Esophagus squamous epithelium (tissue), 5 donors: Measurements from ENCODE around the gene SIRPA. TPM values are rescaled to one million over a fixed set of nuclear protein-coding genes. Genes with fewer than 3 reads are reported as not detected.

ENCODE experiments used
- DNase-seq: peaks from one replicate; lab custom pipeline; 2025; lab: John Stamatoyannopoulos, UW
- H3K27ac ChIP-seq, 4 donors: fragments of 200-600 bp; sonication (generic); one replicate each; pipeline ENCODE4 v1.5.1; 2016 to 2019; ENCODE audit warnings: mild to moderate bottlenecking in 1 of 4
- H3K27me3 ChIP-seq, 4 donors: fragments of 200-600 bp; sonication (generic); 1 replicate in 3 of 4; 2 replicates in 1 of 4; pipeline versions ENCODE4 v1.5.1 to v1.6.0; 2017 to 2021; ENCODE audit warnings: antibody characterized with exemption in 1 of 4
- H3K36me3 ChIP-seq, 3 donors: fragments of 200-600 bp; sonication (generic); one replicate each; pipeline ENCODE4 v1.5.1; 2016 to 2019
- H3K4me1 ChIP-seq, 3 donors: fragments of 200-600 bp; sonication (generic); one replicate each; pipeline ENCODE4 v1.5.1; 2017 to 2019
- H3K4me3 ChIP-seq, 4 donors: fragments of 200-600 bp; sonication (generic); 1 replicate in 3 of 4; 2 replicates in 1 of 4; pipeline ENCODE4 v1.5.1; 2016 to 2019; ENCODE audit warnings: mild to moderate bottlenecking in 2 of 4, moderate library complexity in 1 of 4
- H3K9me3 ChIP-seq, 3 donors: fragments of 200-600 bp; sonication (generic); one replicate each; pipeline ENCODE4 v1.5.1; 2016 to 2019
- POLR2A ChIP-seq, 4 donors: fragments of 450-650 bp; IDR thresholded peaks; one replicate each; pipeline ENCODE4 v1.6.1; 2017; ENCODE audit warnings: antibody characterized with exemption in 4 of 4, mild to moderate bottlenecking in 4 of 4, moderate library complexity in 3 of 4
- WGBS, 2 donors: methylation state at CpG; one replicate each; pipeline ENCODE4 v1.1.5; 2018; 5-methylcytosine and 5-hydroxymethylcytosine counted together
- intact Hi-C: fragments of 100-400 bp; cut with DNase I; formaldehyde crosslinking; loops from one replicate; pipeline ENCODE4 v1.15.0; 2022
- total RNA-seq, 4 donors: library from RNA; depleted of rRNA; stranded (reverse); fragments of >200 nt; gene quantifications; one replicate each; pipeline ENCODE4 v1.1.0, GENCODE V29; 2016
- TF ChIP-seq, protein P1 (sequence below), 6 experiments: fragments of 450-650 bp in 4 of 6; fragments of 200-600 bp in 2 of 6; sonication (generic) in 2 of 6; IDR thresholded peaks; one replicate each; pipeline ENCODE4 v1.5.1; 2016 to 2019; ENCODE audit warnings: antibody characterized with exemption in 6 of 6, mild to moderate bottlenecking in 4 of 6, moderate library complexity in 4 of 6
- donor health status: DM: yes; HTN: yes; CAD: no.

Gene SIRPA
- total RNA-seq, 4 donors from 2014 or later = 9.3 to 23.4 (median 20.1) TPM

DNA sequence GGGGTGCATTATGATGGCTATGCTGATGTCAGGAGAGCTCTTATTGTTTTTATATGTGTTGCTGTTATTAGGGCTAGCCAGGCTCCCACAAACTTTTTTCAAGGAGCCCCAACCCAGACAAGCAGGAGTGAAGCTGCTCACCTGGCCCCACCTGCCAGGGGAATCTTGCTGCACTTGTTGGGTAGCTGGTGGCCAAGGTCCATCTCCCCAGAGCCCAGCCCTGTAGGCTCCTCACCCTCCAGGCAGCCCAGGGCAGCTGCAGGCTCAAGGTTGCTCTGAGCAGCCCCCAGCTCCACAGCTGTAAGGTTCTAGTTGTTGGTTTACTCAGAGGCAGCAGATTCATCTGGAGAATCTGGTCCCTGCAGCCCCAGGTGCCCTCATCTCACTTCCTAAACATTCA, 46.8 kb upstream of the SIRPA start:
- no peak overlapping the region for H3K27ac ChIP-seq
- no peaks in the 10 kb centered on the region for H3K27me3 ChIP-seq
- intact Hi-C loops = no loop called here
- TF ChIP-seq, protein P1, sequence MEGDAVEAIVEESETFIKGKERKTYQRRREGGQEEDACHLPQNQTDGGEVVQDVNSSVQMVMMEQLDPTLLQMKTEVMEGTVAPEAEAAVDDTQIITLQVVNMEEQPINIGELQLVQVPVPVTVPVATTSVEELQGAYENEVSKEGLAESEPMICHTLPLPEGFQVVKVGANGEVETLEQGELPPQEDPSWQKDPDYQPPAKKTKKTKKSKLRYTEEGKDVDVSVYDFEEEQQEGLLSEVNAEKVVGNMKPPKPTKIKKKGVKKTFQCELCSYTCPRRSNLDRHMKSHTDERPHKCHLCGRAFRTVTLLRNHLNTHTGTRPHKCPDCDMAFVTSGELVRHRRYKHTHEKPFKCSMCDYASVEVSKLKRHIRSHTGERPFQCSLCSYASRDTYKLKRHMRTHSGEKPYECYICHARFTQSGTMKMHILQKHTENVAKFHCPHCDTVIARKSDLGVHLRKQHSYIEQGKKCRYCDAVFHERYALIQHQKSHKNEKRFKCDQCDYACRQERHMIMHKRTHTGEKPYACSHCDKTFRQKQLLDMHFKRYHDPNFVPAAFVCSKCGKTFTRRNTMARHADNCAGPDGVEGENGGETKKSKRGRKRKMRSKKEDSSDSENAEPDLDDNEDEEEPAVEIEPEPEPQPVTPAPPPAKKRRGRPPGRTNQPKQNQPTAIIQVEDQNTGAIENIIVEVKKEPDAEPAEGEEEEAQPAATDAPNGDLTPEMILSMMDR (IDR thresholded peaks at IDR 0.05) = no peak
- TF ChIP-seq POLR2A (IDR thresholded peaks at IDR 0.05) = no peak
- H3K9me3 ChIP-seq = no peaks in the 10 kb centered on the region
- no peak for DNase-seq
- no peaks in the 10 kb centered on the region for H3K36me3 ChIP-seq
- H3K4me1 ChIP-seq = peaks cover 0 to 15% (median 0%) of the 10 kb centered on the region in 3 donors
- H3K4me3 ChIP-seq = no peak overlapping the region

DNA sequence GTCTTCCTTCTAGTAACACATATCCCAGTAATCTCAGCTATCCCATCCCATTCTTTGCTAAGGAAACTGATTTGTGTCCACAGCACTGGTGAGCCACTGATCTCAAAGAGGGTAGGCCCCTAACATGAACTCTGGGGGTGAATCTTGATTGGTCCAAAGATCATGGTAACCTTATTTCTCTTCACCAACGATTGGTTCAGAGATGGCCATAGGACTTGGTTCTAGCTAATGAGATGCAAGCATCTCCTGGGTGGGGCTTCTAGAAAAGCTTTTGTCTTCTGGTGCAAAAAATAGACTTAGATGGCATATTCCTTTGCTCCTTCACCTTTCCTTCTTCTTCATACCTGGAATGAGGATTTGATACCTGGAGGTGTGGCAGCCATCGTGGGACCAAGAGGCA, 43.8 kb upstream of the SIRPA start:
- Histone ChIP-seq H3K27me3 (no peaks in the 10 kb centered on the region), H3K9me3 (no peaks in the 10 kb centered on the region), H3K4me3 (no peak overlapping the region), H3K36me3 (no peaks in the 10 kb centered on the region), H3K4me1 (peaks cover 0 to 5% (median 0%) of the 10 kb centered on the region in 3 donors), H3K27ac (no peak overlapping the region)
- no peak for DNase-seq
- intact Hi-C loops = no loop called here
- 85 to 96% methylated on average over 2 of the region's 2 CpGs for WGBS, 2 donors
- TF ChIP-seq, protein P1 (IDR thresholded peaks at IDR 0.05) = no peak
- TF ChIP-seq POLR2A (IDR thresholded peaks at IDR 0.05) = no peak

DNA sequence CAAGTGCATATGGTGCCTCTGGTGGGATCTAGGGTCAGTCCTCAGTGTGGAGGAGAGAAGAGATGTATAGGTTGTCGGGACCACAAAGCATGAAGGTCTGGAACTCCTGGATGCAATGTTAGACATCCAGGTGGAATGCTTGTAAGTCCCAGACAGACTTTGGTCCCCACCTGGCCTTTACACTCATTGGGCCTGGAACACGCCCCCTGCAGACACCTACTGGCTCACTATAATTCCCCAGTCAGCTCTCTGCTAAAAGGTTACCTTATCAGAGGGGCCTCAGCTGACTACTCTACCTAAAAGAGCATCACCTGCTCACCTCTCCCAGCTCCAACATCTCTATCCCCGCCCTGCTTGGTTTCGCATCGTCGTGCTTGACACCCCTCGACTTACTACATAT, 41.7 kb upstream of the SIRPA start:
- Histone ChIP-seq H3K27me3 (no peaks in the 10 kb centered on the region), H3K36me3 (no peaks in the 10 kb centered on the region), H3K4me3 (no peak overlapping the region), H3K27ac (no peak overlapping the region), H3K4me1 (peaks cover 0 to 9% (median 0%) of the 10 kb centered on the region in 3 donors), H3K9me3 (no peaks in the 10 kb centered on the region)
- intact Hi-C loops = no loop called here
- 92 to 94% methylated on average over 6 to 7 of the region's 7 CpGs for WGBS, 2 donors
- DNase-seq = no peak
- no peak for TF ChIP-seq POLR2A (IDR thresholded peaks at IDR 0.05)
- TF ChIP-seq, protein P1 (IDR thresholded peaks at IDR 0.05) = no peak

- WGBS, 2 donors = 60 to 78% methylated on average over 5 of the region's 5 CpGs
- Histone ChIP-seq H3K36me3 (no peaks in the 10 kb centered on the region), H3K4me1 (peaks cover 0 to 9% (median 0%) of the 10 kb centered on the region in 3 donors), H3K27ac (no peak overlapping the region), H3K9me3 (no peaks in the 10 kb centered on the region), H3K27me3 (no peaks in the 10 kb centered on the region), H3K4me3 (no peak overlapping the region)
- TF ChIP-seq, protein P1 (IDR thresholded peaks at IDR 0.05) = no peak
- TF ChIP-seq POLR2A (IDR thresholded peaks at IDR 0.05) = no peak
- no peak for DNase-seq
- intact Hi-C loops = no loop called here
These were observed 41.0 kb upstream of the SIRPA start for GRCh38 chr20:1854246-1854645.

DNA sequence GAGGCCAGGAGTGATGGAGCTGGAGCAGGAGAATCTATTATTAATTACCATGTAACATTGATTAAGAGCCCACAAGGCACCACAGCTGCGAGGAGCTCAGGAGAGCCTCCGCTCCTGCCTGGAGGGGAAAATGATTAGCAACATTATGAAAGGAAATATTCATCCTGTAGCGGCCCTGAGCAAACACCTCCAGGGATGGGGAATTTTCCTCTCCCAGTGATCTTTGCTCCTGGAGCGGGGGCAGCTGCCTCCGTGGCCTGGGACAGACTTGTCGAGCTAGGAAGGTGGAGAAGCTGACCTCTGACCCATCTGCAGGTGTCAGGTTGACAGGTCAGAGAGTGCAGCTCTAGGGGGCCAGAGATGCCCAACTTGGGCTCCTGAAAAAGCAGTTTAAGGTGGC, 40.1 kb upstream of the SIRPA start:
- H3K27ac ChIP-seq = no peak overlapping the region
- peaks cover 0 to 9% (median 0%) of the 10 kb centered on the region in 3 donors for H3K4me1 ChIP-seq
- no peak for DNase-seq
- no peaks in the 10 kb centered on the region for H3K36me3 ChIP-seq
- H3K27me3 ChIP-seq = no peaks in the 10 kb centered on the region
- no peak for TF ChIP-seq POLR2A (IDR thresholded peaks at IDR 0.05)
- TF ChIP-seq, protein P1 (IDR thresholded peaks at IDR 0.05) = no peak
- no peak overlapping the region for H3K4me3 ChIP-seq
- intact Hi-C loops = no loop called here
- WGBS, 2 donors = 42 to 69% methylated on average over 3 to 6 of the region's 6 CpGs
- H3K9me3 ChIP-seq = no peaks in the 10 kb centered on the region
